ENCODE data around the gene PRELID2.
"Not testable (repeated sequence)": the region's sequence is repeated elsewhere in the genome, so short reads cannot be mapped to it uniquely, and the experiment has no call there.

Gene PRELID2

DNA sequence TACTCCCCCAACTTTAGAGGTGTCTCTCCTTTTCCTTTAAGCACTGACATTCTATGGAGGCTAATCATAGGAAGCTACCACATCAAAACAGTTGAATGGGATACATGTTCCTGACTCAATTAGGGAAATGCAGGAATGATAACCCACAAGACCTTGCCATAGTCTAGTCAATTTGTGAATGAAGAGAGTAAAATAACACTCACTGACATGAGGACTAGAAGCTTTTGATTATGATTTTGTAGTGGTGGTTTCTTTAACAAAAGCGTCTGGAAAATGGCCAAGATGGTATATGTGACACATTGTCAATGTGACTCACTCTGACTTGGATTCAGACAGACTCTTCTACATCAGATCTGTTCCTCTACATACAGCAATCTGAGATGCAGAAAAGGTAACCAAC is 13.7 kb upstream of the PRELID2 start:
- TF ChIP-seq FOXP2 (optimal IDR thresholded peaks at IDR 0.05; ENCODE audit: control extremely low read depth, extremely low read length, insufficient read depth), result no peak
- no peak for TF ChIP-seq POLR2AphosphoS5 (IDR thresholded peaks at IDR 0.05; ENCODE audit: borderline replicate concordance, low read depth, low read length)
- no peak for TF ChIP-seq EZH2 (IDR thresholded peaks at IDR 0.05)
- Histone ChIP-seq H3K36me3 (ENCODE audit: insufficient read depth, low read length) (no peaks in the 10 kb centered on the region), H3K9ac (ENCODE audit: insufficient read length) (no peak overlapping the region), H3K9me3 (ENCODE audit: low read depth, low read length) (no peaks in the 10 kb centered on the region), H3K27ac (no peak overlapping the region), H3K4me3 (no peak overlapping the region)
- DNase-seq (ENCODE audit: low read depth, low spot score), result no peak

DNA sequence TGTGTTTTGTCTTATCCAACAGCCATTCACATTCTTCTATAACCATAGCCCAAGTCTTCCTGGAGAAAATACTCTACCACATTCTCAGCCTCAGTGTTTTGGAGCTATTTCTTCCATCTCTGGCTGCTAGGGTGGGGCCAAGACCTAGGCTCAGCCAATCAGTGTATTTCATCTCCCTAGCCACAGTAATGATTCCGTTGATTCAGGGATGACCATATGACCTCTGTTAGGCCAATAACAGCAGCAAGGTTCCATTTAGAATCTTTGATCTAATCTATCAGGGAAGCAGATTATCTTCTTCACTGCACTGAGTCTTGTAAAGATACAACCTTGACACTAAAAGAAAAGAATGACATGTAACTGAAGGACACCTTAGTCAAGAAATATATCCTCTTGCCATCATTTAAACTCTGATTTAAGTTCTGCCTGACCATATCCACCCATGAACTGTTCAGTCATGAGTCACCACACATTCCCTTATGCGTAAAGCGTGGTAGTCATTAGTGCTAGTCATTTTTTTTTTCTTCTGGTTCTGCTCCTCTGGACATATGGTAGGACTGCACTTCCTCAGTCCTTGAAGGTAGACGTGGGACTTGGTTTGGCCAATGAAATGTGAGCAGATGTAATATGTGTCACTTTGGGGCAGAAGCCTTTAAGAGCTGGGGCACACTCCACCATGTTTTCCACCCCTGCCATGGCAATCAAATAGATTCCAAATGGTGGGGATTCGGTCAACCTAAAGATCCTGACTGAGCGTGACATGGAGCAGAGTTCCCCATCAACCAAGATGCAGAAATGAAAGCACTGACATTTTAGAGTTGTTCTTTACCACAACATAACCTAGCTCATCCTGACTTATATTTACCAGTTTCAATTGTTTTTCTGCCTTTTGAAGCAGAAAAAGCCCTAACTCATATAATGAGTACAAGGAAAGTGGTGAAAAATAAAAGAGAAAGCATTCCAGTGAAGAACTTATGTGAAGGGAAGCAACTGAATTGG is 12.7 kb upstream of the PRELID2 start:
- H3K36me3 ChIP-seq (ENCODE audit: insufficient read depth, low read length), result no peaks in the 10 kb centered on the region
- no peak for DNase-seq (ENCODE audit: low read depth, low spot score)
- no peak overlapping the region for H3K9ac ChIP-seq (ENCODE audit: insufficient read length)
- H3K4me3 ChIP-seq, result no peak overlapping the region
- H3K9me3 ChIP-seq (ENCODE audit: low read depth, low read length), result no peaks in the 10 kb centered on the region
- TF ChIP-seq EZH2 (IDR thresholded peaks at IDR 0.05), result no peak
- no peak for TF ChIP-seq POLR2AphosphoS5 (IDR thresholded peaks at IDR 0.05; ENCODE audit: borderline replicate concordance, low read depth, low read length)
- TF ChIP-seq FOXP2 (optimal IDR thresholded peaks at IDR 0.05; ENCODE audit: control extremely low read depth, extremely low read length, insufficient read depth), result no peak
- H3K27ac ChIP-seq, result no peak overlapping the region

DNA sequence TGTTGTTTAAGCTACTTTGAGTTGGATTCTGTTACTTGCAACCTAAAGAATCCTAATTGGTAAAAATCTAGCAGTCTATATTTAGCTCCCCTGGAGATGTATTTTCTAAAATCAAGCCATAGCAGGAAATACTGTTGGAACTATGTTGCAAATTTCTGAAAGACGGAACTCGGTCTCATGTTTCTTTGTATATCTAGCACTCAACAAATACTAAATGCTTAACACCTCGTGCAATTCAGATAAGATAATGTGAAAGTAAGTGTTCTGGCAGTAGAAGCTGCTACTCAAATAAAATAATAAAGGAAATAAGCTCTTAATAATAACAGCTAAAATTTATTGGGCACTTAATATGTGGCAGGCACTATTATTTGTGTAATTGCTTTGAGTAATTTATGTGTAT is 10.9 kb upstream of the PRELID2 start:
- TF ChIP-seq EZH2 (IDR thresholded peaks at IDR 0.05), result no peak
- no peak for TF ChIP-seq FOXP2 (optimal IDR thresholded peaks at IDR 0.05; ENCODE audit: control extremely low read depth, extremely low read length, insufficient read depth)
- TF ChIP-seq POLR2AphosphoS5 (IDR thresholded peaks at IDR 0.05; ENCODE audit: borderline replicate concordance, low read depth, low read length), result no peak
- Histone ChIP-seq H3K36me3 (ENCODE audit: insufficient read depth, low read length) (no peaks in the 10 kb centered on the region), H3K27ac (no peak overlapping the region), H3K9me3 (ENCODE audit: low read depth, low read length) (no peaks in the 10 kb centered on the region), H3K4me3 (no peak overlapping the region), H3K9ac (ENCODE audit: insufficient read length) (no peak overlapping the region)
- DNase-seq (ENCODE audit: low read depth, low spot score), result no peak

DNA sequence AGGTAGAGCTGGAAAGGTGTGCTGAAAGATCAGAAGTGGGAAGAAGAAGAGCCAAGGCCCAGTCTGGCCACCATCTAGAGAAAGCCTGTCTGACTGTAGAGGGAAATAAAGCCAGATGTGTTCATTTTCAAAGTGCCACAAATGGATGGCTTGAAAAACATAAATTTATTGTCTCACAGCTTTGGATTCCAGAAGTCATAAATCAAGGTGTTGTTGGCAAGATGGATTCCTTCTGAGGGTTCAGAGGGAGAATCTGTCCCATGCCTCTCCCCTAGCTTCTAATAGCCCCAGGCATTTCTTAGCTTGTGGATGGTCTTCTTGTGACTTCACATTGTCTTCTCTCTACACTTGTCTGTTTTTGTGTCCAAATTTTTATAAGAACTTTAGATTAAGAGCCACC is 6.2 kb upstream of the PRELID2 start:
- no peak overlapping the region for H3K4me3 ChIP-seq
- H3K9me3 ChIP-seq (ENCODE audit: low read depth, low read length), result no peaks in the 10 kb centered on the region
- no peak for TF ChIP-seq EZH2 (IDR thresholded peaks at IDR 0.05)
- TF ChIP-seq POLR2AphosphoS5 (IDR thresholded peaks at IDR 0.05; ENCODE audit: borderline replicate concordance, low read depth, low read length), result no peak
- TF ChIP-seq FOXP2 (optimal IDR thresholded peaks at IDR 0.05; ENCODE audit: control extremely low read depth, extremely low read length, insufficient read depth), result no peak
- no peak overlapping the region for H3K27ac ChIP-seq
- DNase-seq (ENCODE audit: low read depth, low spot score), result no peak
- H3K9ac ChIP-seq (ENCODE audit: insufficient read length), result no peak overlapping the region
- no peaks in the 10 kb centered on the region for H3K36me3 ChIP-seq (ENCODE audit: insufficient read depth, low read length)

GRCh38 chr5:145840458-145841132 is 5.5 kb upstream of the PRELID2 start:
- no peak for DNase-seq (ENCODE audit: low read depth, low spot score)
- no peak for TF ChIP-seq FOXP2 (optimal IDR thresholded peaks at IDR 0.05; ENCODE audit: control extremely low read depth, extremely low read length, insufficient read depth)
- no peak for TF ChIP-seq POLR2AphosphoS5 (IDR thresholded peaks at IDR 0.05; ENCODE audit: borderline replicate concordance, low read depth, low read length)
- no peak for TF ChIP-seq EZH2 (IDR thresholded peaks at IDR 0.05)
- H3K9me3 ChIP-seq (ENCODE audit: low read depth, low read length), result no peaks in the 10 kb centered on the region
- H3K9ac ChIP-seq (ENCODE audit: insufficient read length), result no peak overlapping the region
- H3K36me3 ChIP-seq (ENCODE audit: insufficient read depth, low read length), result no peaks in the 10 kb centered on the region
- H3K27ac ChIP-seq, result no peak overlapping the region
- no peak overlapping the region for H3K4me3 ChIP-seq

DNA sequence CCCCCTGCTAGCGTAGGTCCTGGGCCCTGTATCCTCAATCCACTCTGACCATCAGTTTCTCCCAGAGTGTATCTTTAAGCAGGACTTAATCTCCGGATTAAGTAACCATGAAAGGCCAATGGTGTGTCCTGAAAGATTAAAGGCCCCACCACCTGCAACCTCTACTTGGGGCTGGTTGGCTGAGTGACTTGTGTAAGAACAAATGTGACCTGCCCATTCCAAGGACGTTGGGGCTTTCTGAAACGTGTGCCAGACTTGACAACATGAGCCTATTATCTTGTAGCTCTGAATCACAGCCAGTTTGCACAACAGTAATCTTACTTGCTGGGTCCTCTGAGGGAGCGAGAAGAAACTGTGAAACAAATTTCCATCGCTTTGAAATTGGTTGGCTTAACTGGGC is 3.1 kb upstream of the PRELID2 start:
- Histone ChIP-seq H3K9ac (ENCODE audit: insufficient read length) (no peak overlapping the region), H3K4me3 (no peak overlapping the region), H3K27ac (no peak overlapping the region), H3K36me3 (ENCODE audit: insufficient read depth, low read length) (no peaks in the 10 kb centered on the region), H3K9me3 (ENCODE audit: low read depth, low read length) (no peaks in the 10 kb centered on the region)
- no peak for DNase-seq (ENCODE audit: low read depth, low spot score)
- no peak for TF ChIP-seq FOXP2 (optimal IDR thresholded peaks at IDR 0.05; ENCODE audit: control extremely low read depth, extremely low read length, insufficient read depth)
- no peak for TF ChIP-seq POLR2AphosphoS5 (IDR thresholded peaks at IDR 0.05; ENCODE audit: borderline replicate concordance, low read depth, low read length)
- TF ChIP-seq EZH2 (IDR thresholded peaks at IDR 0.05), result no peak

DNA sequence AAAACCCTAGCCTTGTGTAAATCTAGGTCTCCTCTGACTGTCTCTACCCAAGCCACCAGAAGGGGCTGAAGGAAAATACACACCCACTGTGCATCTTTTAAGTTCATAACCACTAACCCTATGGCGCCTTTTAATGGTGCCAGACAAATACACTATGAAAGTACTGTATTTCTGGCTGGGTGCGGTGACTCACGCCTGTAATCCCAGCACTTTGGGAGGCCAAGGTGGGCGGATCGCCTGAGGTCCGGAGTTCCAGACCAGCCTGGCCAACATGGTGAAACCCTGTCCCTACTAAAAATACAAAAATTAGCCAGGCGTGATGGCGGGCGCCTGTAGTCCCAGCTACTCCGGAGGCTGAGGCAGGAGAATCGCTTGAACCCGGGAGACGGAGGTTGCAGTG is 1.1 kb upstream of the PRELID2 start:
- not testable (repeated sequence) for DNase-seq (ENCODE audit: low read depth, low spot score); H3K4me3 ChIP-seq; H3K9ac ChIP-seq (ENCODE audit: insufficient read length); H3K9me3 ChIP-seq (ENCODE audit: low read depth, low read length); H3K27ac ChIP-seq; H3K36me3 ChIP-seq (ENCODE audit: insufficient read depth, low read length)

DNA sequence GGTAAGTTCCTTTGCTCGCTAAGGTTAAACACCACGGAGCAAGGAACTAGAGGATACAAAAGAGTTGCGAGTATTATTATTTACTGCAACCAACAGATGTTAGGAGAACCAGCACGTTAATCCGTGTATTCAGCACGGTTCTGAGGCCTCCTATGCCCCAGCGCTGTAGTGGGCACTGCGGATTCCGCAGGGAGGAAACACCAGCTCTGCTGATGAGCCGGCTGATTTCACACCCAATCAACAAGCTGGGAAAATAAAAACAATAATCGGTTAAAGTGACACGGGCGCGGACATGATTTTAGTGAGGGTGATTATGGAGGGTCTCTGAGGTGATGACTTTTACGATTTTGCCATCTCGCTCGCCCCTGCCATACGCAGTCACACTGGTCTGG is 702 bp upstream of the PRELID2 start:
- Histone ChIP-seq H3K36me3 (ENCODE audit: insufficient read depth, low read length) (no peaks in the 10 kb centered on the region), H3K4me3 (no peak overlapping the region), H3K9me3 (ENCODE audit: low read depth, low read length) (no peaks in the 10 kb centered on the region), H3K9ac (ENCODE audit: insufficient read length) (no peak overlapping the region), H3K27ac (no peak overlapping the region)
- TF ChIP-seq FOXP2 (optimal IDR thresholded peaks at IDR 0.05; ENCODE audit: control extremely low read depth, extremely low read length, insufficient read depth) (no peak), POLR2AphosphoS5 (IDR thresholded peaks at IDR 0.05; ENCODE audit: borderline replicate concordance, low read depth, low read length) (no peak), EZH2 (IDR thresholded peaks at IDR 0.05) (no peak)
- no peak for DNase-seq (ENCODE audit: low read depth, low spot score)

Measured in SK-N-MC (cell line).